Measurements from ENCODE around the gene KIF16B. TPM values are rescaled to one million over a fixed set of nuclear protein-coding genes. Genes with fewer than 3 reads are reported as not detected.
"Not testable (repeated sequence)": the region's sequence is repeated elsewhere in the genome, so short reads cannot be mapped to it uniquely, and the experiment has no call there.

The KIF16B gene
- total and polyA plus RNA-seq, 9 of the 15 experiments (the other 6 are each of a cell fraction or from before 2014, with no cell fraction given) = 1.00 to 10.6 (median 8.5) TPM

DNA sequence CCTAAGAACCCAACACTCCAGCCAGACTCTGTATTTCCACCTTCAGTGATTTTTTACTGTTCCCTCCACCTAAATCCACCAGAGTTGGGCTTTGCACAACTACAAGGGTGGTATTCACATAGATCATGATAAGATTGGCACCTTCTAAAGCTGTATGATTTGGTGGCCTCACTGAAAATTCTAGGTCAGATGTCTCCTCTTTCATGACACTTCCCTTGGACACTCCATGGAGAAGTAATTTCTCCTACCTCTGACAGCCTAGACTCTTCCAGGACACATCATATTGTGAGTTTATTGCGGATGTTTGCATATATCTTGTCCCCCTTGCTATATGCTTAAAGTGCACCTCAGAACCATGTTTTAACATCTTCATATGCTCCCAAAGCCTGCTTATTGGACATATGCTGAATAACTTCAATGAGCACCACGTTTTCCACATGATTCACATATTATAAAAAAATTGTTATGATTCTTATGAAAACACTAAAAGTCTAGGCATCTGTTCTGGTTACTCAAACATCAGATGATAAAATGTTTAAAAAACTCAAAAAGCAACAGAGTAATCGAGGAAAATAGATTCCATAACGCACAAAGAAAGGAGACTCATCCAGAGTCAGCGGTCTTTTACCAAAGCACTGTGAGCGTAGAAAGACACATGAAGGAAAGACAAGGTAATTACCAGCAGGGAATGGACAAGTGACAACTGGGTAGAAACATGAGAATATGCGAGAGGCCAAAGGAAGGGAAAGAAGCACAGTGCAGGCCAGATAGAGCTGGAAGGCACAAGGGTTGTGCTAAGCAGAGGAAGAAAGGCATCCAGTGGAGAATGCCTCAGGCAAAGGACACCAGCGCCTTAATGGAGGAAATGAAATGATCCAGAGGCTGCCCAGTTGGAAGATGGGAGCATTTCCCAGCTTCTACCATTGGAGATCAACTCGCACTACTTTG lies 46.5 kb downstream of the KIF16B start (continued):
- TF ChIP-seq ZNF551 (CRISPR knock-in tag; IDR thresholded peaks at IDR 0.05) (no peak), SMC3 (conservative IDR thresholded peaks at IDR 0.05; ENCODE audit: insufficient read depth, low read depth, low read length) (no peak), NELFE (IDR thresholded peaks at IDR 0.05; ENCODE audit: insufficient read depth, insufficient read length) (no peak), CHD2 (IDR thresholded peaks at IDR 0.05; ENCODE audit: low read depth, low read length) (no peak), MCM5 (IDR thresholded peaks at IDR 0.05; ENCODE audit: low read depth) (no peak), ZNF124 (CRISPR knock-in tag; IDR thresholded peaks at IDR 0.05) (no peak), MYBL2 (IDR thresholded peaks at IDR 0.05; ENCODE audit: low read depth) (no peak), MYBL2 (CRISPR knock-in tag; IDR thresholded peaks at IDR 0.05; ENCODE audit: borderline replicate concordance) (no peak)
- TF ChIP-seq, protein P1, sequence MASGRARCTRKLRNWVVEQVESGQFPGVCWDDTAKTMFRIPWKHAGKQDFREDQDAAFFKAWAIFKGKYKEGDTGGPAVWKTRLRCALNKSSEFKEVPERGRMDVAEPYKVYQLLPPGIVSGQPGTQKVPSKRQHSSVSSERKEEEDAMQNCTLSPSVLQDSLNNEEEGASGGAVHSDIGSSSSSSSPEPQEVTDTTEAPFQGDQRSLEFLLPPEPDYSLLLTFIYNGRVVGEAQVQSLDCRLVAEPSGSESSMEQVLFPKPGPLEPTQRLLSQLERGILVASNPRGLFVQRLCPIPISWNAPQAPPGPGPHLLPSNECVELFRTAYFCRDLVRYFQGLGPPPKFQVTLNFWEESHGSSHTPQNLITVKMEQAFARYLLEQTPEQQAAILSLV (tag; IDR thresholded peaks at IDR 0.05) = no peak
- TF ChIP-seq, protein P2, sequence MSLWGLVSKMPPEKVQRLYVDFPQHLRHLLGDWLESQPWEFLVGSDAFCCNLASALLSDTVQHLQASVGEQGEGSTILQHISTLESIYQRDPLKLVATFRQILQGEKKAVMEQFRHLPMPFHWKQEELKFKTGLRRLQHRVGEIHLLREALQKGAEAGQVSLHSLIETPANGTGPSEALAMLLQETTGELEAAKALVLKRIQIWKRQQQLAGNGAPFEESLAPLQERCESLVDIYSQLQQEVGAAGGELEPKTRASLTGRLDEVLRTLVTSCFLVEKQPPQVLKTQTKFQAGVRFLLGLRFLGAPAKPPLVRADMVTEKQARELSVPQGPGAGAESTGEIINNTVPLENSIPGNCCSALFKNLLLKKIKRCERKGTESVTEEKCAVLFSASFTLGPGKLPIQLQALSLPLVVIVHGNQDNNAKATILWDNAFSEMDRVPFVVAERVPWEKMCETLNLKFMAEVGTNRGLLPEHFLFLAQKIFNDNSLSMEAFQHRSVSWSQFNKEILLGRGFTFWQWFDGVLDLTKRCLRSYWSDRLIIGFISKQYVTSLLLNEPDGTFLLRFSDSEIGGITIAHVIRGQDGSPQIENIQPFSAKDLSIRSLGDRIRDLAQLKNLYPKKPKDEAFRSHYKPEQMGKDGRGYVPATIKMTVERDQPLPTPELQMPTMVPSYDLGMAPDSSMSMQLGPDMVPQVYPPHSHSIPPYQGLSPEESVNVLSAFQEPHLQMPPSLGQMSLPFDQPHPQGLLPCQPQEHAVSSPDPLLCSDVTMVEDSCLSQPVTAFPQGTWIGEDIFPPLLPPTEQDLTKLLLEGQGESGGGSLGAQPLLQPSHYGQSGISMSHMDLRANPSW (CRISPR knock-in tag; IDR thresholded peaks at IDR 0.05) = no peak

DNA sequence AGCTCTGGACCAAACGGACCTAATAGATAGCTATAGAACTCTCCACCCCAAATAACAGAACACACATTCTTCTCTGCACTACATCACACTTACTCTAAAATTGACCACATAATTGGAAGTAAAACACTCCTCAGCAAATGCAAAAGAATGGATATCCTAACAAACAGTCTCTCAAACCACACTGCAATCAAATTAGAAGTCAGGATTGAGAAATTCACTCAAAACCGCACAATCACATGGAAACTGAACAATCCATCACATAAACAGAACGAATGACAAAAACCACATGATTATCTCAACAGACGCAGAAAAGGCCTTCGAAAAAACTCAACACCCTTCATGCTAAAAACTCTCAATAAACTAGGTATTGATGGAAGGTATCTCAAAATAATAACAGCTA lies 50.6 kb downstream of the KIF16B start:
- H2AFZ ChIP-seq (ENCODE audit: low read depth, low read length); BruUV-seq (replicated peaks); H3K4me2 ChIP-seq (ENCODE audit: insufficient read depth, low read length); in situ Hi-C loops (cut with MboI); H3K9me3 ChIP-seq (replicated peaks; ENCODE audit: control insufficient read depth, insufficient read depth, low read depth, low read length); intact Hi-C loops (cut with micrococcal nuclease); POLR2A ChIA-PET; H3K4me1 ChIP-seq (replicated peaks in 1 of 2; ENCODE audit: control insufficient read depth in 2 of 2, insufficient read depth in 2 of 2, low read length in 2 of 2); ATAC-seq; H3K36me3 ChIP-seq (ENCODE audit: control insufficient read depth, insufficient read depth, low read length); H3K4me3 ChIP-seq; H3K9me1 ChIP-seq (ENCODE audit: control insufficient read depth, insufficient read depth, low read length); FAIRE-seq; CTCF ChIA-PET (ENCODE audit: low intra/inter-chr PET ratio); H3K27me3 ChIP-seq (ENCODE audit: control insufficient read depth in 2 of 2, insufficient read depth in 2 of 2, low read length in 2 of 2); H3K79me2 ChIP-seq (ENCODE audit: control insufficient read depth, insufficient read depth, low read length); H3K9ac ChIP-seq (ENCODE audit: insufficient read depth in 1 of 2, low read depth in 2 of 2, low read length in 2 of 2); DNase-seq (ENCODE audit: extremely low read depth in 1 of 4, low spot score in 3 of 4); H3K27ac ChIP-seq (ENCODE audit: extremely low read depth, low read depth, low read length); H4K20me1 ChIP-seq (replicated peaks; ENCODE audit: control insufficient read depth, insufficient read depth, low read length): not testable (repeated sequence)
- WGBS (ENCODE audit: insufficient coverage, low coverage, missing lambda C conversion rate) = 40% methylated on average over 5 of the region's 5 CpGs
